Hematopoietic multipotent progenitor cell (in vitro differentiated cells): ENCODE measurements around the gene TBPL1. TPM values are rescaled to one million over a fixed set of nuclear protein-coding genes. Genes with fewer than 3 reads are reported as not detected.
"Not testable (repeated sequence)": the region's sequence is repeated elsewhere in the genome, so short reads cannot be mapped to it uniquely, and the experiment has no call there.

Source experiments
- DNase-seq, 3 donors: peaks; one replicate each; pipeline ENCODE4 v3.0.0-alpha.2; 2011 to 2015; ENCODE audit warnings: low read depth in 2 of 3, low spot score in 2 of 3
- total RNA-seq: library from RNA; depleted of rRNA; stranded (reverse); fragments of >200 nt; gene quantifications from one replicate; pipeline ENCODE4 v1.2.3, GENCODE V29; 2012

Gene TBPL1
- total RNA-seq, result 4.3 TPM

DNA sequence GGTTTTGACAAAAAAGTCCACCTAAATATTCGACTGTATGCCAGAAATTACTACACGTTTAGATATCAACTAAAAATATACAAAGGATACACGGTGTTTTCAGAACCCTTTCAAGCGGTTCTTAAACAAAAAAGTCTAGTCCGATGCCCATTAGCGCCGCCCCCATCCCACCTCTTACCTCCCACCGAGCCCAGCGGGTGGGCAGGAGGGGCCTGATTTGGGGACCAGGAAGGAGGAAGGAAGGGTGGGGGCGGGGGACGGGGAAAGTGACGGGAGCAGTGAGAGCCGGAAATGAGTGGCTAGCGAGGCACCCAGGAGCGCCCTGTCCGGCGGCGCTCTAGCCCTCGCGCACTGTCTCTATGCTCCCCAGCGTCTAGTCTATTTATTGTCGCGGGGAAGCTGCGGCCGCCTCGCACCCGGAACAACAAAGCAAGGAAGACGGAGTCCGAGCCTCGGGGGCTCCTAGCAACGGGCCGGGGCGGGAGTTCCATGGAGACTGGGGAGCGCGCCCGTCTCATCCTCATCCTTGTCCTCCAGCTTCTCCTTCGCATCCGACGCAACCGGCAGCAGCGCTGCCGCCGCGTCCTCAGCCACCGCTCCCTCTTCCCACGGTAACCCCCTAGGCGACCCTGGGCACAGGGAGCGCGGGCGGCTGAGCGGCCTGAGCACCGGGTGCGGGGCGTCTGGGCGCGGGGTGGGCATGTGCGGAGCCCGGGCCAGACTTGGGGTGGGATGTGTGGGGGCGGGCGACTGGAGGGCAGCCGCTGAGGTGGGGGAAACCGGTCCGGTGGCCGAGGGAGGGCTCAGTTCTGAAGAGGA lies at the start of gene TBPL1:
TBPL1 (plus strand) TSS at position 410 of the 819 bp plus-strand sequence. CDS start 26,902 bp downstream, outside the sequence.
- DNase-seq, result peak; percentile 76 to 97 (median 96)

DNA sequence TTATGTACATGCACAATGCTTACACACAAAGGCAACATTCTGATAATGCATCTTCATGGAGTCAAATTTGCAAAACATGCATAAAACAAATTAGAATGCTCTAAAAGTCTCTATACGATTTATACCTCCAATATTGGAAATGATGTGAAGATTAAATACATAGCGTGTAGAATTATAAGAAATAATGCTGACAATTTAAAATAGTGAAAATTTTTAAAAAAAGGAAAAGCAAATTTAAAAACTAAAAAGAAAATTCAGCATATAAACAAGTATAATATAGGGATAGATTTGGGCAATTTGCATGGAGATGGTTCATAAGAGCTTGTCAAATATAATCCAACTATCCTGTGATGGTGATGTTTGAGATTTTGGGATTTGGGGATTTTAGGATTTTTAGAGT lies 49.2 kb upstream of the TBPL1 start:
- no peak for DNase-seq

DNA sequence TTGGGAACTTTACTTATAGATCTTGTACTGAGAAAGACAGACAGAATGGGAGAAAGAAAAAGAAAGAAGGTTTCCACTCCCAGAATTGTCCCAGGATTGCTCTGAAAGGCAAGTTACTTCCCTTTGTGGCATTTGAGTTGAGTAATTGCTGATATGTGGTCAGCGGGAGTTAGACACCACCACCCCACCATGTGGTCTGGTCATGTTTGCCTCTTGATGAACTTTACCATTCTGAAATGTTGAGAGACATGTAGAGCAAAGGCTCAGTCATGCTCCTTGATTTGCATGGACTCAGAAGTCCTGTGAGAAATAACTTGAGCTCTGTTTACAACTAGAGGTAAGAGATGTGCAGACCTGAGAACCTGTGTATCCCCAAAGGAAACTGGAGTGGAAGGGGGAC lies 47.0 kb upstream of the TBPL1 start:
- no peak for DNase-seq

DNA sequence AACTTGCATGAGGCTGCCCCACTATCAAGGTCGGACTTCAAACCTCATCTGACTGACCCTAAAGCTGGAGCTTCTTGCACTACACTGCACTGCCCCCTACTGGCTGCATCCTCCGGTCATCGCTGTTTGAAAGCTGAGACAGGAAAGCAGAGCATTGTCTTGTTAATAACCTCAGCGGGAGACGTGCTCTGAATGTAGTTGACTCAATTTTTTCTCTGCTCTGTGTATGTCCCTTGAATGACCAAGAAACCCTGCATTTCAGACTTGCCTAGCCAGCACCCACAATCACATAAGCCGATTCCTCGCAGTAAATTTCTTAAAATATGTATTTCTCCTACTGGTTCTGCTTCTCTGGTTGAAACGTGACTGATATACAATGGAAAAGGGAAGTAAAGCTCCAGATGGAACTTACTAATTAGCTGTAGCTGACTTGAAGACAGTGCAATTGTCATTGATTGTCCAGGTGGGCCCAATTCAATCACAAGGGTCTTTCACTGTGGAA lies 36.3 kb upstream of the TBPL1 start:
- peak; percentile 31 to 72 (median 71) for DNase-seq

DNA sequence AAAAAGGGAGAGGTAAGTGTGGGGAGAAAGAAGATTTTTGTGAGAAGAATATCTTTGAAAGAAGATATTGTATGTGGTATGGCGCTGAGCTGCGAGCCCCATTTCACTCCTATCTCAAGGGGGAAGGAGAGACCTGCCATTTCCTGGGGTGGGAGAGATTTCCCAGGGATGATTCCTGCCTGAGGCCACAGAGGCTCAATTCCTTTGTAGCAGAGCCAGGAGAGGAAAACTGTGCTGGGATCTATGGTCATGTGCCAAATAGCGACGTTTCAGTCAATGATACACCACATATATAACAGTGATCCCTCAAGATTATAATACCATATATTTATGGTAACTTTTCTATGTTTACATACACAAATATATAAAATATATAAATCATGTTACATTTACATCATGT lies 35.2 kb upstream of the TBPL1 start:
- DNase-seq, result no peak

DNA sequence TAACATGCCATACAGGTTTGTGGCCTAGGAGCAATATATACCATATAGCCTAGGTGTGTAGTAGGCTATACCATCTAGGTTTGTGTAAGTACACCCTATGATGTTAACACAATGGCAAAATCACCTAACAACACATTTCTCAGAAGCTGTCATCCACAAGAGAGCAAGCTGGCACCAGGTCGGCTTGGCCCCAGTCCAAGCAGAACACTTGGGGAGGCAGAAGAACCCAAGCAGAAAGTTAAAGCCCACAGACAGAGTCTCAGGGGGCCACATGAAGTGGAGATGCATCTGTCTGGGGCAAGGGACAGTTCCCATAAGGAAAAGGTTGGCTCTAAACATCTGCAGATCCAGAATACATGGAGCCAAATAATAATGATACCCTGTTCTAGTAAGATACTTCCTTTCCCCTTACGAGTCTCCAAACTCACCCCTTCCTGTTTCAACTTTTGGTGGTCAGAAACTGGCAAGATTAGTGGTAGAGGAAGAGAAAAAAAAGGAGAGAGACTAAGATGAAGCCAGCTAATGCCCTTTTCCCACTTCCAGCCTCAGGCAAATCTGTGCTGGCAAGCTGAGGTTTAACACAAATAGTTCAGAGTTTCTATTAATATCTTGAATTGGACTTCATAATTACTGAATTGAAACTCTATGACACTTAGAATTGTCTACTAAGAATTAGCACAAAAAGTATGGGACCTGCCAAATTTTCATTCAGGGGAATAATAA lies 34.7 kb upstream of the TBPL1 start:
- no peak for DNase-seq

DNA sequence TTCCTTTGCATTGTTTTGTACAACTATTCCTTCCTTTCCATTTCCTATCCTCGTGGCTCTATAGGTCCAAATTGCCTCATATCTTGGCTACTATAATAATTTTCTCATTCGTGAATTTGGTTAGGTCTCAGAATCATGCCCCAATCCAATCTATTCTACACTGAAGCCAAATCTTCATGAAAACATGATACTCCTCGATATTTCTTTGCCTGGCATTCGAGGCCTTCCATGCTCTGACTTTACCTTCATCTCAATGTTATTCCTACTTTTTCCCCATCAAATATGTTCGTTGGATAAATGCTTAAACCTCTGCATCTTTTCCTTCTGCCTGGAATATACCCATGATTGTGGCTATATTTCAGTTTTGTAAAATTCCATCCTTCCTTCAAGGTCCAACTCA lies 33.7 kb upstream of the TBPL1 start:
- no peak for DNase-seq

DNA sequence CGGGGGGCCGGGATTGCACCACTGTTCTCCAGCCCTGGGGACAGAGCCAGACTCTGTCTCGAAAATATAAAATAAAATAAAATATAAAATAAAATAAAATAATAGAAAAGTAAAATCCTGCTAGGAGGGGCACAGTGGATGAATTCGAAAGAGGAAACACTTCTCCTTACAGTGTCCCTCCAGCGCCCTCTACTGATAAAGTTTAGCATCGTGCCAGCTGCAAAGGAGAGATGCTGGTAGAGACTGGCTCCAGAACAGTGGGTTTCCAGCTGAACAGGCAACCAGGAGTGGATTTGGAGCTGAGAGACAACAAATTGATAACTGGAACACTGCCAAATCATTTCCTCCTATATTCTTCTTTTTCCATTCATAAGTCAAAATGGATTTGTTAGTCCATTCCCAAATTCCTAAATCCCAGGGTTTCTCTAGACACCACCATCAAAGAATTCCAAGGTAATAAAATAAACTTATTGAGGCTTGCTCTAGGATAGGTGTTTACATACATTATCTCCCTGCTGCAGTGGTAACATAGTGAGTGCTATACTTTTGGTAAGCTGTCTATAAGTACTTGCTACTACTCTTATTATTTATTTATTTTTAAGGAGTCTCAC lies 31.7 kb upstream of the TBPL1 start:
- peak; percentile 25 to 93 (median 74) for DNase-seq

DNA sequence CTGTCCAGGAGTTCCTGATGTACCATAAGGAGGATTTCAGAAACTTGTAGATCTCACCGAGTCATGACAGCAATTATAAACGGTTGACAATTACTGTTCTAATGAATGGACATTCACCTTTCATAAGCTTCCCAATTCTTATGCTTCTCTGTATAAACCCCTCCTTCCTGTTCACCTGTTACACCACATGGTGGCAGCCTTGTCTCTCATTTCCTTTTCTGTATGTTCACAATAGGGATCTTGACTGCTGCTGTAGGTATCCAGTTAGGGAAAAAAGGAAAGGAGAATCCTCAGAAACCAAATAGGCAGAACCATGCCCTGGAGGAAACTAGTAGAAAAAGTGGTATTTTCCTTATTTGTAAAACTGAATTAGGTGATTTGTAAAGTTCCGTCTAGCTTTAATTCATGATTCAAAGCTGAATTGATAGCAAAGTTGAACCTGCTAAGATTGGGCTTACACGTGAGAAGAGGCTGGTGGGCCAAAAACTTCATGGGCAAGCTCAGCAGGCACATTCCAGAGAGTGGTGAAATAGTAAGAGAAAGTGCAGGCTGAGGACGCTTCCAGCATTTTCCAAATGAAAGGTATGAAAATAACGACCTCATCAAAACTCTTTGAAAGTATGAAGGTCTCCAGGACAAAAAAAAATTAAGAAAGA lies 29.0 kb upstream of the TBPL1 start:
- peak; percentile 30 to 81 (median 56) for DNase-seq

DNA sequence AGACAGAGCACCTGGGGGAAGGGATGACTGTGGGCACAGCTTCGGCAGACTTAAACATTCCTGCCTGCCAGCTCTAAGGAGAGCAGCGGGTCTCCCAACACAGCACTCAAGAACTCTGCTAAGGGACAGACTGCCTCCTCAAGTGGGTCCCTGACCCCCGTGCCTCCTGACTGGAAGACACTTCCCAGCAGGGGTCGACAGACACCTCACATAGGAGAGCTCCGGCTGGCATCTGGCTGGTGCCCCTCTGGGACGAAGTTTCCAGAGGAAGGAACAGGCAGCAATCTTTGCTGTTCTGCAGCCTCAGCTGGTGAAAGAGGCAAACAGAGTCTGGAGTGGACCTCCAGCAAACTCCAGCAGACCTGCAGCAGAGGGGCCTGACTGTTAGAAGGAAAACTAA lies 21.8 kb upstream of the TBPL1 start:
- DNase-seq, result not testable (repeated sequence)

DNA sequence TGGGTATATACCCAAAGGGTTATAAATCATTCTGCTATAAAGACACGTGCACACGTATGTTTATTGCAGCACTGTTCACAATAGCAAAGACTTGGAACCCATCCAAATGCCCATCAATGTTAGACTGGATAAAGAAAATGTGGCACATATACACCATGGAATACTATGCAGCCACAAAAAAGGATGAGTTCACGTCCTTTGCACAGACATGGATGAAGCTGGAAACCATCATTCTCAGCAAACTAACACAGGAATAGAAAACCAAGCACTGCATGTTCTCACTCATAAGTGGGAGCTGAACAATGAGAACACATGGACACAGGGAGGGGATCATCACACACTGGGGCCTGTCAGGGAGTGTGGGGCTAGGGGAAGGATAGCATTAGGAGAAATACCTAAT lies 16.7 kb upstream of the TBPL1 start:
- DNase-seq, result not testable (repeated sequence)

DNA sequence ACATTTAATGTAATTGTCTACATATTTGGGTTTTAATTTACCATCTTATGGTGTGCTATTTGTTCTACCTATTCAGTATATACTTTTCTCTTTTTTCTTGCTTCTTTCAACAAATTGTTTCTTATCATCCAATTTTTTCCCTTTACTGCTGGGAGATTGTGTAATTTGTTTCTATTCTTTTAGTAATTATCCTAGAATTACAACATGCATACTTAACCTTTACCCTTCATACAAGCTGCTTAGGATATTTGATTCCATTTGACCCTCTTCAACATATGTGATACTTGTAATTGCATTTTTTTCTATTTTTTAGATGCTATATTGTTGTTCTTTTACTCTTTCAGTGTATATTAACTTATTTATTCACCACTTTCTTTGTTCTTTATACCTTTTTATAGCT lies 15.1 kb upstream of the TBPL1 start:
- no peak for DNase-seq

DNA sequence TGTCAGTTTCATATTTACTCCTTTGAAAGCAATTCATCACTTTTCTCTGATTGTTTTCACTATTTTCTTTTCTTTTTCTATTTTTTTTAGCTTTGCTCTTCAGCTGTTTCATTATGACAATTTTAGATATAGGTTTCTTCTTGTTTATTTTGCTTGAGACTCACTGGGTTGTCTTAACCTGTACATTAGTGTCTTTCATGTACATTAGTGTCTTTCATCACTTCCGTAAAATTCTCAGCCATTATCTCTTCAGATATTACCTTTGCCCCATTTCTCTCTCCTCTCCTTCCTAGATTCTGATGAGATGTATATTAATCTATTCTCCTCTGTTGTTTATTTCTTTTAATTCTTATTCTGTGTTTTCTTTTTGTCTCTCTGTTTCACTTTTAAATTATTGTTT lies 14.5 kb upstream of the TBPL1 start:
- DNase-seq, result no peak

DNA sequence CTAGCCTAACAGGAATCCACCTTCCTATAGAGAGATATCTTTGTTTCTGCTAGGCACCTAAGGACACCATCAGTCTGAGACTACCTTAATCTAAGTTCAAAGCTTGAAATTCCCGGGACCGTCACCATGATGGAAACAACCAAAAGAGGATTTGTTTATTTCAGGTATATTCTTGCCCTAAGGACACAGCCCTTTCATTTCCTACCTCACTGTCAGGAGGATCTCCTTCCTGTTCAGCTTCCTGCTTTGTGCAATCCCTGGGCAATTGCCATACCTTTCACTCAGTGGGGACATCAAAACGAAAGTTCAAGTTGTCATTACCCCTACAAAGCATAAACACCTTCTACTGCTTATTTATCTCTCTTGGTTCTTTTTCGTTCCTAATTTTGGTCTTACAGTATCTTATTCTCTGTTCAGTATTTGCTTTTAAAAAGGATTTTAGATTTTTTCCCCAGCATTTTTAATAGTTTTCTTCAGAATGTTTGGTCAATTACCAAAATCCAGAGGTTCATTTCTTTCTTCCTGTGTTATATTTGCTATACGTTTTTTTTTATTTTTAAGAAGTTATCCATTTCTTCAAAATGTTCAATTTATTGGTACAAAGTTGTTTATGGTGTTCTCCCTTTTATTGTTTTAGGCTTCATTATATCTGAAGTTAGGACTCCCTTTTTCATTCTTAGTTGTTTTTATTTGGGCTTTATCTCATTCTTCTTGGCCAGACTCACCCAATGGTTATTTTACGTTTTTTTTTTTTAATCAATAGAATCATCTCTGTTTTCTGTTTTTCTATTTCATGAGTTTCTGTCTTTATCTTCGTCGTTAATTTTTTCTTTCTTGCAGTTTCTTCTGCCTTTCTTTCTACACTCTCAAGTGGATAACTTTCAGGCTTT lies 13.0 kb upstream of the TBPL1 start:
- DNase-seq, result no peak

DNA sequence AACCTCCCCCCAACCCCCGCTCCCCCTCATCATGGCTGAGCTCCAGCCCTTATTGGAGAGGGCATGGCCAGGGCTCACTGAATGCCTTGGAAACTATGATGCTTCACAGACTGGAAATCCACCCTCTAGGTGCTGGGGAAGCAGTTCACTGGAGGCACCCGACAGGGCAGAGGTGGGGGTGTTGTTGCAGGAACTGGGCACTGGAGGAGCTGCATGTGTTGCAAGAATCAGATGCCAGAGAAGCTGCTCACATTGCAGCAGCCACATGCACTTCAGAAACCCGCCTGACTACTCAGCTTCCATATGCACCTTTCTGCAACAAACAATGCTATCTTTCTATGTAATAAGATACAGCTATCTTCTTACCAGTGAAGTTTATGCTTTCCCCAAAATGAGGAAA lies 7.9 kb upstream of the TBPL1 start:
- DNase-seq, result no peak

DNA sequence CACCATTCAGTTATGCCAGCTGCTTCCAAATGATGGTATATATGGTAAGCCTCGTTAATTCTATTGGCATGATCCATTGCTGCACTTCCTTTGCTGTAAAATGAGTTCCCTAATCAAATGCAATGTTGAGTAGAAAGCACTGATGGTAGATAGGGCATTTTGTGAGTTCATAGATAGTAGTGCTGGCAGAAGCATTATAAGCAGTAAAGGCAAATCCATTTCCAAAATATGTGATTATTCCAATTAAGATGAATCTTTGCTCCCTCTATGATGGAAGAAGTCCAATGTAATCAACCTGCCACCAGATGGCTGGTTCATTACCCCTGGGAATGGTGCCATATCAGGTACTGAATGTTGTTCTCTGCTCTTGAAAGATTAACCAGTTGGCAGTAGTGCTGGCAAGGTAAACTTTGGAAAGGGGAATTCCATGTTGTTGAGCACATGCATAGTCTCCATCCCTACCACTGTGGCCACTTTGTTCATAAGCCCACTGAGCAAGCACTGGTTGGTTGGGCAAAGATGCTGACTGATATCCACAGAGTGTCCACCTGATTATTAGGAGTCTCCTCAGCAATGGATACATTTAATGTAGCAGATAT lies 5.6 kb upstream of the TBPL1 start:
- no peak for DNase-seq

DNA sequence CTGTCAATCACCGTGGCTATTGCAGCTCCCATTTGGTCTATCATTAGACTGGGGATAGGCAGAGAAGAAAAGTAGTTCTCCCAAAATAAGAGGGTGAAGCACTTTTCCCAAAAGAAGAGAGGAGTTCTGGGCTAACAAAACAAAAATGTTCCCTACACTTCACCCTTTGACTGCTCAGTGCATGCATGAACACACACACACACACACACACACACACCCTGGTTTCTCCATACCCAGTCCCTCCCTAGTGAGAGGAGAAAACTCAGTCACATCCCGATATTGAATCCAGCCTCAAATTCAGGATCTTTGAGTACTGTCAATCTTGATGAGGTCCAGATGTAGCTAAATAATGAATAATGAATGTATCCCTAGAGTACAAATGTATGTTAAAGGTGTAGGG lies 4.6 kb upstream of the TBPL1 start:
- no peak for DNase-seq

DNA sequence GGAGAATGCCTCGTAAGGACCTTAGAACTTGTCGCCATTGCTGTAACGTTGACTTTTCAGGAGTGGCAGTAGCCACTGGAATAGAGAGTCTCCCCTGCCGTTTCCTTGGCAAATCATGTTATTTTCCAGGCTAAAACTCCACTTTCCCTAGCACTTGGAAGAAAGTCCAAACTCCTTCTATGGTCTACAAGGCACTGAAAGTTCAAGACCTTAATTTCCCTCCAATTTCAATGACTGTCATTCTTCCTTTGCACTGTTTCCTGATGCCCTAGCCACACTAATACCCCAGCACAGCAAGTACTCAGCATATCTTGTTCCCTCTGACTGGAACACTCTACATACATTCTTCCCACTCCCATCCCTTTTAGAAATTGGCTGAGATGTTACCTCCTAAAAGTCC lies 1.8 kb upstream of the TBPL1 start:
- no peak for DNase-seq
